Fibroblast of pulmonary artery (primary cell): Measurements from ENCODE around the gene RAB26.

Experiments used
- DNase-seq: peaks from one replicate; pipeline ENCODE4 v3.0.0-alpha.2; 2010; ENCODE audit warnings: low read depth
- H3K4me3 ChIP-seq: replicated peaks from 2 replicates; pipeline ENCODE4 v1.5.1; 2011; ENCODE audit warnings: low read depth, mild to moderate bottlenecking, control low read depth, low read length, moderate library complexity
- CTCF ChIP-seq: IDR thresholded peaks from 2 replicates; pipeline ENCODE4 v1.5.1; 2011; ENCODE audit warnings: mild to moderate bottlenecking, control low read depth, low read length, inconsistent platforms; ENCODE audit errors: missing control alignments

Gene RAB26

GRCh38 chr16:2162676-2163118 is 14.3 kb downstream of the RAB26 start:
- DNase-seq: no peak
- TF ChIP-seq CTCF: no peak
- H3K4me3 ChIP-seq: no peak overlapping the region

- no peak for TF ChIP-seq CTCF
- DNase-seq: no peak
- H3K4me3 ChIP-seq: no peak overlapping the region
Observed at GRCh38 chr16:2163211-2163881, 14.9 kb downstream of the RAB26 start.

GRCh38 chr16:2165861-2166260 is 17.4 kb downstream of the RAB26 start:
- no peak overlapping the region for H3K4me3 ChIP-seq

GRCh38 chr16:2166263-2167067 is 18.0 kb downstream of the RAB26 start:
- no peak overlapping the region for H3K4me3 ChIP-seq
- TF ChIP-seq CTCF: no peak
- no peak for DNase-seq

More at GRCh38 chr16:2165861-2166260, 17.4 kb downstream of the RAB26 start:
- no peak for TF ChIP-seq CTCF
- DNase-seq: no peak

GRCh38 chr16:2167068-2167638 is 18.7 kb downstream of the RAB26 start:
- DNase-seq: no peak
- no peak for TF ChIP-seq CTCF

GRCh38 chr16:2170080-2170479 is 21.7 kb downstream of the RAB26 start:
- no peak overlapping the region for H3K4me3 ChIP-seq
- TF ChIP-seq CTCF: no peak
- DNase-seq: no peak

More at GRCh38 chr16:2167068-2167638, 18.7 kb downstream of the RAB26 start:
- no peak overlapping the region for H3K4me3 ChIP-seq
